SH-SY5Y (cell line): ENCODE measurements around the gene PRSS1.

Source experiments
- GATA2 ChIP-seq: IDR thresholded peaks from 2 replicates; pipeline ENCODE4 v1.6.1; 2011; ENCODE audit warnings: mild to moderate bottlenecking, low read depth, low read length
- GATA3 ChIP-seq: IDR thresholded peaks from 2 replicates; pipeline ENCODE4 v1.6.1; 2011; ENCODE audit warnings: low read depth, mild to moderate bottlenecking, low read length, moderate library complexity

Gene PRSS1

GRCh38 chr7:142749218-142749993 is at the start of gene PRSS1:
Gene PRSS1 (plus strand): TSS chr7:142749472. CDS start chr7:142749485, 13 bp downstream.
- no peak for TF ChIP-seq GATA3
- no peak for TF ChIP-seq GATA2

GRCh38 chr7:142703655-142704305 is 45.5 kb upstream of the PRSS1 start:
- no peak for TF ChIP-seq GATA3
- TF ChIP-seq GATA2, result no peak

- TF ChIP-seq GATA2 (no peak), GATA3 (no peak)
Observed at GRCh38 chr7:142709921-142710320, 39.4 kb upstream of the PRSS1 start.

GRCh38 chr7:142711196-142711595 is 38.1 kb upstream of the PRSS1 start:
- TF ChIP-seq GATA3, result no peak

- TF ChIP-seq GATA2, result no peak
- no peak for TF ChIP-seq GATA3
Observed at GRCh38 chr7:142711746-142712616, 37.3 kb upstream of the PRSS1 start.

GRCh38 chr7:142712617-142712957 is 36.7 kb upstream of the PRSS1 start:
- TF ChIP-seq GATA2, result no peak
- TF ChIP-seq GATA3, result no peak

- TF ChIP-seq GATA3 (no peak), GATA2 (no peak)
Observed at GRCh38 chr7:142714375-142714774, 34.9 kb upstream of the PRSS1 start.

- no peak for TF ChIP-seq GATA3
- TF ChIP-seq GATA2, result no peak
Observed at GRCh38 chr7:142716596-142716995, 32.7 kb upstream of the PRSS1 start.

GRCh38 chr7:142717453-142717852 is 31.8 kb upstream of the PRSS1 start:
- TF ChIP-seq GATA2 (no peak), GATA3 (no peak)

GRCh38 chr7:142718313-142718712 is 31.0 kb upstream of the PRSS1 start:
- TF ChIP-seq GATA2 (no peak), GATA3 (no peak)

- no peak for TF ChIP-seq GATA3
- TF ChIP-seq GATA2, result no peak
Observed at GRCh38 chr7:142720172-142720773, 29.0 kb upstream of the PRSS1 start.

- no peak for TF ChIP-seq GATA3
- TF ChIP-seq GATA2, result no peak
Observed at GRCh38 chr7:142720986-142721385, 28.3 kb upstream of the PRSS1 start.

GRCh38 chr7:142722248-142722794 is 27.0 kb upstream of the PRSS1 start:
- TF ChIP-seq GATA2 (no peak), GATA3 (no peak)

- no peak for TF ChIP-seq GATA3
- TF ChIP-seq GATA2, result no peak
Observed at GRCh38 chr7:142733271-142733670, 16.0 kb upstream of the PRSS1 start.
